Dendritic cell treated with granulocyte-macrophage colony-stimulating factor and Interleukin-4, amounts not matched to agents 40 ng/mL and 50 ng/mL, for 4 days (primary cell): ENCODE data around the gene C16orf92.
"Not testable (repeated sequence)": the region's sequence is repeated elsewhere in the genome, so short reads cannot be mapped to it uniquely, and the experiment has no call there.

Experiments used
- H3K27ac Mint-ChIP-seq: one replicate; pipeline ENCODE4 v1.8.0; 2022; ENCODE audit warnings: mild to moderate bottlenecking, mixed read lengths
- H3K27me3 Mint-ChIP-seq: one replicate; pipeline ENCODE4 v1.8.0; 2022; ENCODE audit warnings: mild to moderate bottlenecking, mixed read lengths
- H3K36me3 Mint-ChIP-seq: one replicate; pipeline ENCODE4 v1.8.0; 2022; ENCODE audit warnings: low read depth, mixed read lengths
- H3K4me1 Mint-ChIP-seq: one replicate; pipeline ENCODE4 v1.8.0; 2022; ENCODE audit warnings: low read depth, mixed read lengths
- H3K4me3 Mint-ChIP-seq: one replicate; pipeline ENCODE4 v1.8.0; 2022; ENCODE audit warnings: mild to moderate bottlenecking, moderate library complexity, mixed read lengths
- H3K9me3 Mint-ChIP-seq: one replicate; pipeline ENCODE4 v1.8.0; 2022; ENCODE audit warnings: mixed read lengths
- intact Hi-C: fragments of 100-400 bp; cut with micrococcal nuclease; formaldehyde crosslinking; loops from one replicate; pipeline ENCODE4 v1.15.0; 2022

C16orf92 gene

GRCh38 chr16:30017277-30017656, 5.7 kb upstream of the C16orf92 start:
- Mint-ChIP-seq H3K9me3 (no peaks in the 10 kb centered on the region), H3K4me1 (peaks cover 17% of the 10 kb centered on the region), H3K4me3 (no peak overlapping the region), H3K27ac (no peak overlapping the region), H3K36me3 (no peaks in the 10 kb centered on the region), H3K27me3 (peaks cover 26% of the 10 kb centered on the region)
- intact Hi-C loops: no loop called here

- H3K27ac Mint-ChIP-seq, H3K9me3 Mint-ChIP-seq, H3K4me3 Mint-ChIP-seq, H3K36me3 Mint-ChIP-seq, intact Hi-C loops: not testable (repeated sequence)
- H3K4me1 Mint-ChIP-seq: peaks cover 17% of the 10 kb centered on the region
- H3K27me3 Mint-ChIP-seq: peaks cover 19% of the 10 kb centered on the region
Measured at GRCh38 chr16:30017937-30018336, 5.1 kb upstream of the C16orf92 start.

GRCh38 chr16:30018731-30019158, 4.3 kb upstream of the C16orf92 start:
- intact Hi-C loops: no loop called here

GRCh38 chr16:30023586-30023985, 588 bp downstream of the C16orf92 start:
- Mint-ChIP-seq H3K4me1 (peaks cover 24% of the 10 kb centered on the region), H3K27me3 (peaks cover 40% of the 10 kb centered on the region), H3K4me3 (no peak overlapping the region), H3K9me3 (no peaks in the 10 kb centered on the region), H3K36me3 (no peaks in the 10 kb centered on the region), H3K27ac (no peak overlapping the region)
- intact Hi-C loops: no loop called here

More at GRCh38 chr16:30018731-30019158, 4.3 kb upstream of the C16orf92 start:
- Mint-ChIP-seq H3K27ac (no peak overlapping the region), H3K4me1 (peaks cover 17% of the 10 kb centered on the region), H3K36me3 (no peaks in the 10 kb centered on the region), H3K27me3 (peaks cover 19% of the 10 kb centered on the region), H3K9me3 (no peaks in the 10 kb centered on the region), H3K4me3 (no peak overlapping the region)

- no peaks in the 10 kb centered on the region for H3K9me3 Mint-ChIP-seq
- H3K36me3 Mint-ChIP-seq: no peaks in the 10 kb centered on the region
- H3K4me3 Mint-ChIP-seq: no peak overlapping the region
- peaks cover 48% of the 10 kb centered on the region for H3K27me3 Mint-ChIP-seq
- intact Hi-C loops: no loop called here
- H3K4me1 Mint-ChIP-seq: peaks cover 24% of the 10 kb centered on the region
- H3K27ac Mint-ChIP-seq: no peak overlapping the region
Measured at GRCh38 chr16:30024451-30024850, 1.5 kb downstream of the C16orf92 start.

- H3K9me3 Mint-ChIP-seq: no peaks in the 10 kb centered on the region
- H3K4me1 Mint-ChIP-seq: peaks cover 24% of the 10 kb centered on the region
- H3K4me3 Mint-ChIP-seq: no peak overlapping the region
- no peak overlapping the region for H3K27ac Mint-ChIP-seq
- no peaks in the 10 kb centered on the region for H3K36me3 Mint-ChIP-seq
- H3K27me3 Mint-ChIP-seq: peaks cover 55% of the 10 kb centered on the region
- intact Hi-C loops: no loop called here
Measured at GRCh38 chr16:30025156-30025555, 2.2 kb downstream of the C16orf92 start.

GRCh38 chr16:30025574-30025973, 2.6 kb downstream of the C16orf92 start:
- Mint-ChIP-seq H3K4me3 (no peak overlapping the region), H3K27me3 (peaks cover 60% of the 10 kb centered on the region), H3K27ac (no peak overlapping the region), H3K4me1 (peaks cover 21% of the 10 kb centered on the region), H3K36me3 (no peaks in the 10 kb centered on the region), H3K9me3 (no peaks in the 10 kb centered on the region)
- intact Hi-C loops: no loop called here

- Mint-ChIP-seq H3K4me1 (peaks cover 19% of the 10 kb centered on the region), H3K36me3 (no peaks in the 10 kb centered on the region), H3K27ac (no peak overlapping the region), H3K9me3 (no peaks in the 10 kb centered on the region), H3K27me3 (peaks cover 68% of the 10 kb centered on the region), H3K4me3 (no peak overlapping the region)
- intact Hi-C loops: no loop called here
Measured at GRCh38 chr16:30026449-30026848, 3.5 kb downstream of the C16orf92 start.

GRCh38 chr16:30027588-30028437, 4.8 kb downstream of the C16orf92 start:
- H3K4me3 Mint-ChIP-seq: no peak overlapping the region
- no peaks in the 10 kb centered on the region for H3K9me3 Mint-ChIP-seq
- peaks cover 82% of the 10 kb centered on the region for H3K27me3 Mint-ChIP-seq
- no peaks in the 10 kb centered on the region for H3K36me3 Mint-ChIP-seq
- H3K27ac Mint-ChIP-seq: no peak overlapping the region
- intact Hi-C loops: no loop called here
- H3K4me1 Mint-ChIP-seq: peaks cover 17% of the 10 kb centered on the region

GRCh38 chr16:30028438-30029076, 5.6 kb downstream of the C16orf92 start:
- H3K36me3 Mint-ChIP-seq: no peaks in the 10 kb centered on the region
- intact Hi-C loops: no loop called here

GRCh38 chr16:30030011-30030685, 7.2 kb downstream of the C16orf92 start:
- no peak overlapping the region for H3K4me3 Mint-ChIP-seq
- H3K9me3 Mint-ChIP-seq: no peaks in the 10 kb centered on the region
- H3K27ac Mint-ChIP-seq: peak overlapping the region; percentile 14
- no peaks in the 10 kb centered on the region for H3K36me3 Mint-ChIP-seq
- H3K4me1 Mint-ChIP-seq: peaks cover 20% of the 10 kb centered on the region
- intact Hi-C loops: no loop called here
- H3K27me3 Mint-ChIP-seq: peaks cover 92% of the 10 kb centered on the region

More at GRCh38 chr16:30028438-30029076, 5.6 kb downstream of the C16orf92 start:
- H3K27me3 Mint-ChIP-seq: peaks cover 84% of the 10 kb centered on the region
- H3K4me3 Mint-ChIP-seq: no peak overlapping the region
- no peaks in the 10 kb centered on the region for H3K9me3 Mint-ChIP-seq
- H3K4me1 Mint-ChIP-seq: peaks cover 17% of the 10 kb centered on the region
- H3K27ac Mint-ChIP-seq: no peak overlapping the region

- H3K4me1 Mint-ChIP-seq: peaks cover 23% of the 10 kb centered on the region
- H3K36me3 Mint-ChIP-seq: no peaks in the 10 kb centered on the region
- peak within 1 kb of the TSS; percentile 14 for H3K27ac Mint-ChIP-seq
- H3K4me3 Mint-ChIP-seq: no peak within 1 kb of the TSS
- no peaks in the 10 kb centered on the region for H3K9me3 Mint-ChIP-seq
- H3K27me3 Mint-ChIP-seq: peaks cover 93% of the 10 kb centered on the region
- intact Hi-C loops: no loop called here
Measured at GRCh38 chr16:30030841-30031413, 7.9 kb downstream of the C16orf92 start, which contains the start of gene TLCD3B. TSS of gene TLCD3B (minus strand) at chr16:30031271. CDS start at chr16:30030527, 744 bp downstream.

GRCh38 chr16:30031477-30031918, 8.5 kb downstream of the C16orf92 start:
- H3K4me3 Mint-ChIP-seq: no peak overlapping the region
- no peaks in the 10 kb centered on the region for H3K36me3 Mint-ChIP-seq
- peaks cover 93% of the 10 kb centered on the region for H3K27me3 Mint-ChIP-seq
- H3K9me3 Mint-ChIP-seq: no peaks in the 10 kb centered on the region
- intact Hi-C loops: no loop called here
- no peak overlapping the region for H3K27ac Mint-ChIP-seq
- H3K4me1 Mint-ChIP-seq: peaks cover 23% of the 10 kb centered on the region
